CD4-positive, alpha-beta T cell (primary cell): ENCODE data around the gene SH3RF3. TPM values are rescaled to one million over a fixed set of nuclear protein-coding genes. Genes with fewer than 3 reads are reported as not detected.

Experiments used
- ATAC-seq: fragments of 200-7000 bp; cut with Tn5 transposase; one replicate; pipeline ENCODE4 v1.10.0; 2022; ENCODE audit warnings: mild to moderate bottlenecking; ENCODE audit not compliant: poor library complexity
- CTCF ChIA-PET: fragments of 350-600 bp; sonication (Branson Sonifier 250); formaldehyde crosslinking; loops from one replicate; lab custom pipeline; 2021; ENCODE audit warnings: antibody characterized with exemption, inconsistent platforms; lab: Charles Lee
- POLR2A ChIA-PET: fragments of 350-600 bp; sonication (Branson Sonifier 250); formaldehyde crosslinking; loops from one replicate; lab custom pipeline; 2021; ENCODE audit warnings: antibody characterized with exemption, inconsistent platforms; lab: Charles Lee
- DNase-seq, 14 experiments: peaks; one replicate each; pipeline ENCODE4 v3.0.0-alpha.2; 2013 to 2020; ENCODE audit warnings: mixed read lengths in 2 of 14
- H3K27ac ChIP-seq, 2 donors: one replicate each; pipeline versions ENCODE4 v1.5.1 to v1.7.0; 2013; ENCODE audit warnings: low read length in 2 of 2, low read depth in 1 of 2, mild to moderate bottlenecking in 1 of 2
- H3K27me3 ChIP-seq, 2 experiments: 1 replicate in 1 of 2; 2 replicates in 1 of 2; pipeline versions ENCODE4 v1.6.1 to v1.7.0; 2013; ENCODE audit warnings: low read length in 2 of 2, control low read depth in 1 of 2, mild to moderate bottlenecking in 1 of 2, moderate library complexity in 1 of 2; ENCODE audit not compliant: insufficient read depth in 2 of 2, control insufficient read depth in 1 of 2
- H3K36me3 ChIP-seq: one replicate; pipeline ENCODE4 v1.6.1; 2013; ENCODE audit warnings: low read length, control low read depth; ENCODE audit not compliant: insufficient read depth
- H3K4me1 ChIP-seq: one replicate; pipeline ENCODE4 v1.6.1; 2013; ENCODE audit warnings: low read length, control low read depth; ENCODE audit not compliant: insufficient read depth
- H3K4me3 ChIP-seq: one replicate; pipeline ENCODE4 v1.5.1; 2013; ENCODE audit warnings: mild to moderate bottlenecking, low read length, moderate library complexity
- H3K9me3 ChIP-seq, 2 experiments: 1 replicate in 1 of 2; 2 replicates in 1 of 2; pipeline versions ENCODE4 v1.6.1 to v1.7.0; 2013; ENCODE audit warnings: low read length in 2 of 2, mild to moderate bottlenecking in 2 of 2, control low read depth in 1 of 2, moderate library complexity in 1 of 2; ENCODE audit not compliant: control insufficient read depth in 1 of 2, insufficient read depth in 1 of 2
- H3K27ac Mint-ChIP-seq: one replicate; pipeline ENCODE4 v1.8.0; 2020; ENCODE audit warnings: mixed read lengths
- H3K27me3 Mint-ChIP-seq: one replicate; pipeline ENCODE4 v1.8.0; 2021; ENCODE audit warnings: mixed read lengths
- H3K36me3 Mint-ChIP-seq: one replicate; pipeline ENCODE4 v1.8.0; 2021; ENCODE audit warnings: low read depth, mixed read lengths
- H3K4me1 Mint-ChIP-seq: one replicate; pipeline ENCODE4 v1.8.0; 2021; ENCODE audit warnings: low read depth, mixed read lengths
- H3K4me3 Mint-ChIP-seq: one replicate; pipeline ENCODE4 v1.8.0; 2020; ENCODE audit warnings: mild to moderate bottlenecking, mixed read lengths
- H3K9me3 Mint-ChIP-seq: one replicate; pipeline ENCODE4 v1.8.0; 2020; ENCODE audit warnings: mixed read lengths
- CTCF ChIP-seq: fragments of 200-600 bp; IDR thresholded peaks from one replicate; pipeline ENCODE4 v1.8.0; 2022; ENCODE audit warnings: antibody characterized with exemption, mild to moderate bottlenecking
- intact Hi-C, 2 experiments: fragments of 100-400 bp; cut with DNase I in 1 of 2; cut with micrococcal nuclease in 1 of 2; formaldehyde crosslinking; loops; one replicate each; pipeline versions ENCODE4 v1.15.1 to v1.9.0; 2023 to 2025; cut with DNase I, micrococcal nuclease
- total RNA-seq, 174 experiments: library from RNA in 2 of 174; stranded (reverse) in 2 of 174; gene quantifications; one replicate each; pipeline ENCODE4 v1.2.3 and lab custom pipeline; 2021 to 2026

The SH3RF3 gene
- total RNA-seq, 2 experiments from 2014 or later, result 5.2 to 5.9 TPM

GRCh38 chr2:109434351-109434750, 305.3 kb downstream of the SH3RF3 start:
- Histone ChIP-seq H3K9me3 (no peaks in the 10 kb centered on the region), H3K27me3 (peaks cover 0 to 2% of the 10 kb centered on the region in 2 experiments), H3K27ac (no peak overlapping the region), H3K4me3 (no peak overlapping the region), H3K4me1 (no peaks in the 10 kb centered on the region), H3K36me3 (no peaks in the 10 kb centered on the region)
- POLR2A ChIA-PET, result no interaction called here
- H3K27ac Mint-ChIP-seq, result no peak overlapping the region
- no peaks in the 10 kb centered on the region for H3K9me3 Mint-ChIP-seq
- no peak overlapping the region for H3K4me3 Mint-ChIP-seq
- H3K36me3 Mint-ChIP-seq, result peaks cover 38% of the 10 kb centered on the region
- intact Hi-C loops, result no loop called here
- ATAC-seq (no peak), DNase-seq (no peak)
- no peaks in the 10 kb centered on the region for H3K4me1 Mint-ChIP-seq
- CTCF ChIA-PET, result no interaction called here
- TF ChIP-seq CTCF, result no peak
- no peaks in the 10 kb centered on the region for H3K27me3 Mint-ChIP-seq

DNA sequence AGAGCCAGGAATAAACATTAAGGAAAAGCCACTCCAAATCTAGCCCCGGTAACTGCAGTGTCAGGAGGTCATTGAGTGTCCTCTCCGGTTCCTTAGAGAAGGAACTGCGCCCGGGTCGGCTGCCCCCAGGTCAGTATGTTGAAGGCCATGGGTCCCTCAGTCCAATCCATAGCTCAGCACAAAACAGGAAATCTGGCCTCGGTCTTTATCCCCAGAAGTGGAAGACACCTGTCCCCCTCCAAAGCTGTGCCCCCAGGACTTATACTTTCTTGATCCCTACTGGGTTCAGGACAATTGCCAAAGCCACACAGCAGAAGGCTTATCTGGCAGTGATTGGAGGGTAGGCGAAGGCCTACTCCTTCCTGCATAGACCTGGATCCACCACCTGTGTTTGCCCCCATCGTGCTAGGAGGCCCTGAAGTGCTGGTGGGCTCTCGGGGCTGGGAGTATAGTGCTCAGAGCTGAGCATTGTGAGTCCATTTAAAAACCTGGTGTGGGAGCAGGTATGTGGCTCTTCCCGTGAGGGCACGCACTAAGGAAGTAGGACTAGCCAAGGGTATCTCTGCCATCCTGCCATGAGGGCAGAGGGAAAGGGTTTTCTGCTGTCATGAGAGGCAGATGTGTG, 306.2 kb downstream of the SH3RF3 start:
- Mint-ChIP-seq H3K9me3 (peaks cover 4% of the 10 kb centered on the region), H3K27me3 (no peaks in the 10 kb centered on the region), H3K4me3 (no peak overlapping the region), H3K4me1 (no peaks in the 10 kb centered on the region), H3K27ac (no peak overlapping the region), H3K36me3 (peaks cover 46% of the 10 kb centered on the region)
- Histone ChIP-seq H3K27me3 (peaks cover 0 to 2% of the 10 kb centered on the region in 2 experiments), H3K9me3 (peaks cover 0 to 2% of the 10 kb centered on the region in 2 experiments), H3K4me1 (no peaks in the 10 kb centered on the region), H3K27ac (no peak overlapping the region), H3K36me3 (no peaks in the 10 kb centered on the region), H3K4me3 (no peak overlapping the region)
- intact Hi-C loops, result no loop called here
- POLR2A ChIA-PET, result no interaction called here
- ATAC-seq (no peak), DNase-seq (no peak)
- no peak for TF ChIP-seq CTCF
- CTCF ChIA-PET, result interaction anchor here (1.1 kb wide), 1 partner anchor 1385 kb away, joined by 3 read pairs; no protein-coding TSS in a partner anchor

- H3K9me3 ChIP-seq, result peaks cover 5 to 8% of the 10 kb centered on the region in 2 experiments
- Mint-ChIP-seq H3K27ac (no peak overlapping the region), H3K27me3 (no peaks in the 10 kb centered on the region), H3K9me3 (peaks cover 9% of the 10 kb centered on the region), H3K4me3 (no peak overlapping the region), H3K4me1 (no peaks in the 10 kb centered on the region), H3K36me3 (peaks cover 55% of the 10 kb centered on the region)
- DNase-seq, result no peak
- no peaks in the 10 kb centered on the region for H3K36me3 ChIP-seq
- no peak overlapping the region for H3K4me3 ChIP-seq
- ChIA-PET CTCF (interaction anchor here (1.1 kb wide), 1 partner anchor 1386 kb away, joined by 3 read pairs; no protein-coding TSS in a partner anchor), POLR2A (no interaction called here)
- no peak overlapping the region for H3K27ac ChIP-seq
- ATAC-seq, result no peak
- intact Hi-C loops, result no loop called here
- TF ChIP-seq CTCF, result no peak
- H3K4me1 ChIP-seq, result no peaks in the 10 kb centered on the region
- peaks cover 0 to 2% of the 10 kb centered on the region in 2 experiments for H3K27me3 ChIP-seq
These were observed 307.0 kb downstream of the SH3RF3 start for GRCh38 chr2:109435901-109436598.
